Measurements from ENCODE around the gene PLXNA2.

The PLXNA2 gene

DNA sequence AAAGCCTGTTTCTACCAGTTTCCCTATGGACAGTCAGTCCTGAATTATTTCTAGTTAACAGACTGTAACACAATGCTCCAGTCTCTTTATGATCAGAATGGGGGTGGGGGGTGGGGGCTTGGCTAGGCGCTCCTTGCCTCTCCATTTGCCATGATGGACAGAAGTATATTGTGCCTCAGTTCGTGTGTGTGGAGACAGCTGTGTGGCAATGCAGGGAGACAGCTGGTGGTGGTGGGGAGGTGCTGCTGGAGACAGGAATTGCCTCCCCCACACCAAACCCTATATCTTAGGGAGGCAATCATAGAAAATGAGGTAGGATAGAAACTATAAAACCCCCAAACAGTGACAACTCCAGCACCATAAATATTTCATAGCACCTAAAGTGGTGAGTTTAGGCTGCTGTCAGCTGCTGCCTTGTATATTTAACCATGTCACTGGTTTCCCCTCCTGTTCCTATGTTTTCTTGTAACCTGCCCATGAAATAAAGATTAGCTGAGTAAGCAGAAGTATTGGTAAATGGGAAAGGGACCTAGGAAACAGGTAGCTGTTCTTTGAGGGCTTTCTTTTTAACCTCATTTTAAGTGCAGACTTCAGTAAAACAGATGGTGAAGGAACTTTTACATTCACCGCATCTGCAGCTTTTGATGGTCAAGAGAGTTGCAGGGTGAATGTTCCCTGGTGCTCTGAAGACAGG is 3.4 kb downstream of the PLXNA2 start:
- DNase-seq (ENCODE audit: low read depth, low spot score) = no peak

DNA sequence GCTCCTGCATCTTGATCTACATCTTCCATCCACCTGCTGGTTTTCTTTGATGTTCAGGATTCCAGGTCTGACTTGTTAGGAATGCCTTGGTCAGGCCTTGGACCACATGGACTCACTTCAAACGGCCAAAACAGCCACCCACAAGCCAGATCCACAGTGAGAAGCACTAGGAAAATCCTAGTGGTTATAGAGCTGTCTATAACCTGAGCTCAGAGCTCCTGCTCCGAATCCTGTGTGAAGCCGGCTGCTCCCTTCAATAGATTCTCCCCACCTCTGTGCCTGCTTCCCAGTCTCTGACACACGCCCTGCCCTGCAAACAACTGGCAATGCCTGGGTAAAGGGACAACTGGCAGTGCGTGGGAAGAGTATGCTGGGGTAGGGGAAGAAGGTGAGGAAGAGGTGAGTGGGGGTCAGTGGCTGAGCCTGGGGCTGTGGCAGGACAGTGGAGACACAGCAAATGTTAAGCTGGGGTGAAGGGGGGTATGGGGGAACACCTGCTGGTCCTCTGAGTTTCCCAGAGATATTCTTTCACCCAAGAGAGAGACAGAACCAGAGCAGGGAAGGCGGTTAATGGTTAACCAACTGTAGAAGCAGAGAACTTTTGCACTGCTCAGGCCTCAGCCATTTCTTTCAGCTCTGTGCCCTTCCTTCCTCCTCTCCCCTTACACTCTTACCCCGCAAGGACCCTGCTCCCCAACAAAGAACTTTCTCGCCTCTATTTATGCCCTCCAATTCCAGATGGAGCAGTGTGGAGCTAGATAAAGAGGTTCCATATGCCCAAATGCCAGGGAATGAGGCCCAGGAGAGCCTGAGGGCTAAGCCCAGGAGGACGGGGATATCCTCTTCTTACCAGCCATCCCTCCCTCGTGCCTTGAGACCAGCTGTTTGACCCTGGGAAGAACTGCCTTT is 4.5 kb downstream of the PLXNA2 start:
- no peak for DNase-seq (ENCODE audit: low read depth, low spot score)

DNA sequence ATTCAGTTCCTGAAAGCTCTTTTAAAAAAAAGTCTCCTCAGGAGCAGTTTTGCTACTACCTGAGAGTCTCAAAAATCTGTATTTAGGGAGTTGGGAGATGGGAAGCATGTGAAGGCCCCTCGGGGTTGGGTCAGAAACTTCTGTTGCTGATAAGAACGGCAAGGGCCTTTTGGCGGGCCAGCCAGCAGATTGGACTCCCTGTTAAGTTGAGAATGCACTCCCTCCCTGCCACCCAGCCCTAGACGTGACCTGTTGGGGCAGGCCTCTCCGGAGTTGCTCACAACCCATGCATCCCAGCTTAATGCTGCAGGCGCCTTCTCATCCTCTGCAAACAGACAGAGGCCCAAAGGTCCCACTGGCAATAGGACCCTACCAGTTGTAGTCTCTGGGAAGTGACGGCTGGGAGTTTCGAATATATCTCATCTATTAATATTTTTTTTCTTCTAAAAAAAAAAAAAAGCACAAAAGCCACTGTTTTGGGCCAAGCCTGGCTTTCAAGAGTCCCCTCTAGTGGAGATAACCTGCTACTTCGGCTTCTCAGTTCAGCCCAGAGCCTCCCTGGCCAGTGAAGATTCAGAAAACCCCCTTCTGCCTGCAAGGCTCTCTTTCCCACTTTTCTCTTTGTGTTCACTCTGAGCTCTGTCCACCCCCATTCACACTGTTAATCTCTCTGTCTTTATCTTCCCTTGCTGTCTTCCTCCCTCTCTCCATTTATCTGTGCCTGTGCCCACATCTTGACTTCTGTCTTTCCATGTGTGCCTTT is 5.3 kb downstream of the PLXNA2 start:
- DNase-seq (ENCODE audit: low read depth, low spot score) = no peak

DNA sequence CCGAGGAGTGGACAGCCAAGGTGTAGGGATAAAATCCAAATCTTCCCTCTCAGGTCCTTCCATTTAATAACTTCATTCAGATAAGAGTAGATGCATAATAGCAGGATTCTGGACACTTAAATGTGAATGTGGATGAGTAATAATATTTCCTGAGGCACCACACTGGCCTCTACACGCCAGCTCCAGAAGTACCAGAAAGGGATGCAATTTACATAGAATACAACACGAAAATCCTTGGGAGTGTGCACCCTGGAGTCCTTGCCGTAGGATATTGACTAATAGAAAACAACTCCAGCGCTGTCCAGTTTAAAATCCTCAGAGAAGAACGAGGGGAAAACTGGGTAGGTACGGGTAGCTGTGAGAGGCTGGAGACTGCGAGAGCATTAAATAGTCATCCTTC is 6.9 kb downstream of the PLXNA2 start:
- DNase-seq (ENCODE audit: low read depth, low spot score) = no peak

DNA sequence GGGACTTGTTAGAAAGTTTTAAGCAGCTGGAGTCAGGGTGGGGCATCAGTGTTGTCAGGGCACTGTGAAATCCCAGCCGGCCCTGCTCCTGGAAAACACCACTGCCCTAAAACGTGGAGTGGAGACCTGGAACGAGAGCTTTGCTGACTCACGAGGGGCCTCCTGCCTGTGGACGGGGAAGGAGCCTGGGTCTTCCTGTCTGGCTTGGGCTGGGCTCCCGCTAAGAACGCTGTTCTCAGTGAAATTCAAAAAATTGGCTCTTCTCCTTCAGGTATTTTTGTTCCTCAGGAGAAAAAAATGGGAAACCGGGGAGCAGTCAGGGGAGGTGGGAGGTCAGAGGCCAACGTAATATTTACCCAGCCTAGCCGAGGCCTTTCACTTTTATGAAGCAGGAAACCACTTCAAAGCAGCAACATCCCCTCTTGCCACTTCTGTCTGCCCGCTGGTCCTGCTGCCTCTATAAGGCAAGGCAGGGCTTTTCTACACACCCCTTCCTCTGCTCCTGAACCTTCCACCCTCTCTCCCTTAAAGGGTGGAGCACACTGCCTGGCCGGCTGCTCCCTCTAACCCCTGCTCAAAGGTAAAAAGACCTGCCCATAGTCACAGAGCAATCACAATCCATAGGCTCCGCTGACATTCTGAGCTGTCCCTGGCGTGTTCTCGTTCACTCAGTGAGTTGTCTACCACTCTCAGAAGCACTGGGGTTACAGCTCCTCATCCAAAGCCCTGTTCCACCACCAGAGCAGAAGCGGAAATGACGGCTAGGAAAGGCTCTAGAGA is 8.0 kb downstream of the PLXNA2 start:
- DNase-seq (ENCODE audit: low read depth, low spot score) = peak; percentile 53

DNA sequence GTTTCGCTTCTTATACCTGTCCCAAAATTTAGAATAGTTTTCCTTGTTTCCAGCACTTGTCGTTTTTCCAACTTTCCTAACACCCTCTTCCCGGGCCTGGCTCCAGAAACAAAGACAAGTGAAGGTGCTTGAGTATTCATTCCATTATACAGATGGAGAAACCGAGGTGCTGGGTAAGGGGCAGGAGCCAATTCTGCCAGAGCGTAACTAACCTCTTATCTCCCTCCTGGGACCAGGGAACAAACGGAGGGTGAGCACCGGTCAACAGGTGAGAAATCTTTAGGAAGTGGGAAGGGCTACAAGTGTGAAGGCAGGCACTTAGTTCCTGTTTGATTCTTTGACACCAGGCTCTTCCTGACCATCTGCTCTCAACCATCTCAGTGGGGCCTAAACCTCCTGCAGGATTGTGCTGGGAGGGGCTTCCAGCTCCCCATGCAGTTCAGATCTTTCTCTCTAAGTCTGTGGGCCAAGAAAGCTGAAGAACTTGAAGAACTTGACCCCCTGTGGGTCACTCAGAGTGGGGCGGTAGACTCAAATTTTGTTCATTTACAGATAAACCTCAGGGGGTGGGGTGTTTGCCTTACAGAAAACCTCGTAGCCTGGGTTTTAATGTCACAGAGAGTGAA is 8.7 kb downstream of the PLXNA2 start:
- no peak for DNase-seq (ENCODE audit: low read depth, low spot score)

DNA sequence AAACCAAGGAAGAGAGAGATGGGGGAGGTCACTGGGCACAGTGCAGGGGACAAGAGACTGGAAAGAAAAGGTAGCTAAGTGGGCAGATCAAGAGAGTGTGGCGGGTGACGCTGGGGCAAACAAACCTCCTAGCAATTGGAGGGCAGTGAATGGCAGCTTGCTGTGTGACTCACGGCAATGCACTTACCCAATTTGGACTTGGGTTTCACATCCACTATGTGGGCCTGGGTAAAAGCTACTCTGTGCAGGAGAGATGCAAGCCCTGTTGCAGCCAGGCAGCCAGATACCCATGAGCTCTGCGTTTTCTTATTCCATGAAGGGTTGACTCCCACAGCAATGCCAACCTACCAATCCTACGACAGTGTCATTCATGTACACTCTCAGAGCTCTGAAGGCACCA is 9.5 kb downstream of the PLXNA2 start:
- DNase-seq (ENCODE audit: low read depth, low spot score) = no peak

DNA sequence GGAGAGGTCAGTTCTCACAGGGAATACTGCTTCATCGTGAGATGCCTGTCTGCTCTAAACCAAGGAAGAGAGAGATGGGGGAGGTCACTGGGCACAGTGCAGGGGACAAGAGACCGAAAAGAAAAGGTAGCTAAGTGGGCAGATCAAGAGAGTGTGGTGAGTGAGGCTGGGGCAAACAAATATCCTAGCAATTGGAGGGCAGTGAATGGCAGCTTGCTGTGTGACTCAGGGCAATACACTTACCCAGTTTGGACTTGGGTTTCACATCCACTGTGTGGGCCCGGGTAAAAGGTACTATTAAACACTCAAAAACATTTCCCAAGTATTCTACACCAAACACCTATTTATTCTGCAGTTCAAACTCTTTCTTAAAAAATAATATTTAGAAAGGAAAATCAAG is 10.2 kb downstream of the PLXNA2 start:
- no peak for DNase-seq (ENCODE audit: low read depth, low spot score)

DNA sequence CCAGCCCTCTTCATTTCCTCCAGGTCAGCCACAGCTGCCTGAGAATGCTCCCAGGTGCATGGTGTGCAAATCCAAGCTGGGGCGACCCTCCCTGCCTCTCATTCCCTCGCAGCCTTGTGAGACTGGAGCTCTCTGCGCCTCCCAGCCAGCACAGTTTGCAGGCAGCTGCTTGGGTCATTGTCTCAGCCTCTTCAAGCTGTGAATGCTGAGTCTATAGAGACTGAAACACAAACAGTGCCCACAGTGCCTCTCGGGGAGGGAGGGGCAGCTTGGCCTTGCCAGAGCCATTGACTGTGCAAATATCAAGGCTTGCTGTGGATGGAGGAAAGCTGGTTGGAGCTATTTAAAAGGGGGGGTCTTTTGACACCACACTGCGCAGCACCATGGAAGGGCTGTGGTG is 10.6 kb downstream of the PLXNA2 start:
- peak; percentile 83 for DNase-seq (ENCODE audit: low read depth, low spot score)

DNA sequence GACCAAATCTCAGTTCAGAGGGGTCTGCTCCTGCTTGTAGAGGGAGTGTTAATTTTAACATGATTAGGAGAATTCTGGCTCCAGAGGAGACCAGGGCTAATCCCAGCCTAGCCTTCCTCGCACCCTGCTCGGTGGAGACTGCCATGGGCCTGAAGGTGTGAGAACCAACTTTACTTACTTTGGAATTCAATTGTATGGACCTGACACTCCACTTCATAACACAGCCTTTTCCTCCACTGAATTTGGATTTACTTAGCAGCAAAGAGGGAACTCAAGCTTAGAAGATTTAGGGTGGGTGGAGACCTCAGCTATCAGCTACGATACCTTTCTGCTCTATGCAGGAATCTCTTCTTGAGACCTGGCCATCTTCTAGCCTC is 11.5 kb downstream of the PLXNA2 start:
- DNase-seq (ENCODE audit: low read depth, low spot score) = no peak

DNA sequence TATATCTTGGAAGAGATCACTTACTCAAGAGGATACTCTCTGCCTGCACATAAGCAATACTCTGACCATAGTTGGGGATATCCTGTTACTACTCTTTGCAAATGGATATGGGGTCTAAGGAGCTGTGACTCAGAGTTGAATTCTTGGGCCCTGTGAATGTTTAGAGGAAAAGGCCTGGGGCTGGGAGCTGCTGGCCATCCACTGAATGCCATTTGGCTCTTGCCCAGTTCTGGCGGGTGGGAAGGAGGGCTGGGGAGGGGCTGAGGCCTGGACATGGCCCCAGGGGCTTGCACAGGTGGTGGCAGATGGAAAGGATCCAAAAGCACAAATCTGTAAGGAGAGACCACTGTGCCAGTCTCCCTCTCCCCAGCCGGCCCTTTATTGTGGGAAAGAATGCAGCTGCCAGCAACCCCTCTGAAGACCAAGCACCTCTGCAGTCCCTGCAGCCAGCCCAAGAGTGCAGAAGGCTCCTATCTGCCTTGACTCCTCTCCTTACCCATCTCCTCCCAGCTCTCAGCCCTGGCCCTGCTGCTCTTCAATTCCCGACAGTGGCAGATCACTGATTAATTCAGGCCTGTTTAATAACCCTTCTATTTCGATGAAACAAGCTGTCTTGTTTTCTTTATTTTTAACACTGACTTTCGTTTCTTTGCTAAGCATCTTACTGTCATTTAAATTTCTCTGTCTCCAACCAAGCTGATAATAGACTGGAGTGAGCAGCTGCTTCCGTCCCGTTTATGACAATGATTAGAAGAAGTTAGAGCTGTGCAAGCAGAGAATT is 12.1 kb downstream of the PLXNA2 start:
- peak; percentile 47 for DNase-seq (ENCODE audit: low read depth, low spot score)

DNA sequence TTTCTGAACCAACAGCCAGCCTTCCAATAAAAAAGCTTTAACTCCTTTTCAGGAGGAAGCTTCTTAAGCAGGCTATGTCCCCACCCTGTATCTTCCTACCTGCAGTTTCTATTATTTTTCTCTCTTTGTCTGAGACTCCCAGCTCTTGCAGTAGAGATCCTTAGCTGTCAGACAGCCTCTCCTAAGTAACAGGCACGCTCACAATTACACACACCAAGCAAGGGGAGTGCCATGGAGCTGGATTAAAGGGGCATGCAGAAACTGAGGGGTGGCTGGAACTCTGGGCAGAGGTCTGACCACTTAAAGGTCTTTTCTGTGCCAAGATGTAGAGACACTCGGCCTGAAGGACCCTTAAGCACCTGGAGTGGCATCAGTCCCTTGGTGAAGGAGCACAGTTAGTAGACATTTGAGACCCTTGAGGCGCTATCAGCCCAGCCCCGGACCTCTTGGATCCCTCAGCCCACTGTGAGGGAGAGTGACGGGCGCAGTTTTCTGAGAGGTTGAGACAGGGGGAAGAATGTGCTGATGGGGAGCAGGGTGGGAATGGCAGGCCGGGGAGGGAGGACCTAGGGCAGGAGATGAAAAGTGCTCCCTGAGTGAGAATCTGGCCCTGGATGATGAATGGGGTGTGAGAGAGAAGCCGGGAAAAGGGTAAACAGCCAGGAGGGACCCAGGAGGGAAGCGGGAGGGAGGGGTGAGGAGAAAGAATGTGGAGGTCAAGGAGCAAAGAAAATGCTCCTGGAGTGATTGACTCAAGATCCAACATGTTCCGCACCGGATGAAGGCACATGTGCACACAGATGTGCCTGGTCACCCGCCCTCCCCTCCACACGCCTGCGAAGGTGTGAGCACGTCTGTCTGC is 13.3 kb downstream of the PLXNA2 start:
- no peak for DNase-seq (ENCODE audit: low read depth, low spot score)

DNA sequence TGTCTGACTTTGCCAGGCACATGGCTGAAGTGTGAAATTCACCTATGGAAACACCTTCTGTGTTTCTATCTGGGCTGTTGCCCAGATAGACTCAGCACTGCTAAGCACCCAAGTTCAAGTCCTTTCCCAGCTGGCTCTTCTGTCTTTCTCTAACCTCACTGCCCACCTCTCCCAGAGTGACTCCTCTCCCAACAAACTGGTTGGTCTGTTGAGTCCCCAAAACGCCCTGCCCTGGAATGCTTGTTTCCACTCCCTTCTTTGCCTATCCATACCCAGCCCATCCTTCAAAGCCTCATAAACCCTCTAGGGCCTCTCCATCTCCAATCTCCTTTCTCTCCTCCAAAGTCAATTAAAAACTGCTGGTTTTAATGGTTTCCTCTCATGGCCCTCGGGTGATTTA is 15.6 kb downstream of the PLXNA2 start:
- DNase-seq (ENCODE audit: low read depth, low spot score) = no peak

DNA sequence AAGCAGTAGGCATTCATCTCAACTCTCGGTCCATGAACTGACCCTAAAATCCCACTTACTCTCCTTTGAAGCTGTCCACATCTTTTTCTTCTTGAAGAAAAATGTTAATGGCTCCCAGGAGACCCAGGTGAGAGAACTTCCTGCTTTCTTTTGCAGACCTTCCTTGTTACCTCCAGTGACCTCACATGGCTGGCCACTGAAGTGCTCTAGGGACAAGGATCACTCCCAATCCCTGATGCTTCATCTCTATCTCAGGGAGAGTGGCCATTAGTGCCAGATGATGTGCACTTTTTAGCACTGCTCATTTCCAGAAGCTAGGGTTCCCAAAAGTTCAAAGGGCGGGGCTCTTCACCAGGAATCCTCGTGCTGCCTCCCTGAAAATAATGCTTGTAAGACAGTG is 16.2 kb downstream of the PLXNA2 start:
- DNase-seq (ENCODE audit: low read depth, low spot score) = no peak

DNA sequence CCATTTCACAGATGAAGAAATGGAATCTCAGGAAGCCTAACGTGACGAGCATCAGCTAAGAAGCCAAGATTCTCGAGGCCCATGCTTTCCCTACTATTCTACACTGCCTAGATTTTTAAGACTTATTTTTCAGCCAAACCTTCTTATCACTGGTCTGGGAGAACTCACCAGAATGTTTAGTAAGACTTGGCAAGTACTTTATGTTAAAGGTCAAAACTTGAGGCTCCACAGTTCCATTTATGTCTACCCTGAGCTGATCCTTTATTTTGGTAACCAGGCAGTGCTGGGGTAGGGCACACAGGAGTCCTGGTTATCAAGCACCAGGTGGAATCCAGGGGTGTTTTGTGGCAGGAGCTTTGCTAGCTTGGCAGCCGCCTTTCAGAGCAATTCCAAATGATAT is 16.8 kb downstream of the PLXNA2 start:
- no peak for DNase-seq (ENCODE audit: low read depth, low spot score)

DNA sequence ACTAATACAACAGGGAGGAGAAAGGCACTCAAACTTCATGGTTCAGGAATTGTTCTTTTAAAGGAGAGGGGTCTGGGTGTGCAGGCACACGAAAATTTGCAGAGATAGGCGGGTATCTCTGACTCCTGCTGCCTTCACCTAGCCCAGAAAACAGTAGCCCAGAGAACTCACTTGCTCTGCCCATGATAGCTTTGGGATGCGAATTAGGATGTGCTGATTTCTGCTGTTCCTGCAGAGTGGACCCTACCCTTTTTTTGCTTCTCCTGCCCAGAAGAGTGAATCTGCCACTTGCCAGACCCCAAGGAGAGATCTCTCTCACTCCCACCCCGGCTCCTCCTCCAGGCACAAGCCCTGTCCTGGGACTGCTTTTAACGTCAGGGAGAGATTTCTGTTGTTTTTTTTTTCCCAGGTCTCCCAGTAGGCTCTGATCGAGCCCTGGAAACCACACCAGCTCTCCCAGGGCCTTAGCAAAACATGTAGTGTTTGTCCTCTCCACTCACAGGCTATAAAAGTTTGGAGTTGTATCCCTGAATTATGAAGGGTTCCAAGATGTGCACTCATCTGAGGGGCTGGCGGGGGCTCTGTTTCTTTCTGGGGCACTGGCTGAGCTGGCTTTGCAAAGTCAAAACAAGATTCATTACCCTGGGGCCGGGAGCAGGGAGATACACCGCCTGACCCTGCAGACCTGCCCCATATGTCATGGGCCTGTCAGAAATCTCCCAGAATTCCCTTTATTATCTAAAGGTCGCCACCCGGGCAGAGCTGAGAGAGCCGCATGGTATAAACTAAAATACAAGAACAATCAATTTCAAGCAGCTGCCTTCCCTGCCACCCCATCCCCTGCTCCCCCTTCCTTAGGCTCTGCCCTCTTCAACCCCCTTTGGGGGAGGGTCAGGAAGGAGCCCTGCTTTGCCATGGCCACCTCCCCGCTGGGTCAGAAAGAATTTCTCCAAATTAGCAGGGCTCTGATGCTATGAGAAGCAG is 17.9 kb downstream of the PLXNA2 start:
- no peak for DNase-seq (ENCODE audit: low read depth, low spot score)

DNA sequence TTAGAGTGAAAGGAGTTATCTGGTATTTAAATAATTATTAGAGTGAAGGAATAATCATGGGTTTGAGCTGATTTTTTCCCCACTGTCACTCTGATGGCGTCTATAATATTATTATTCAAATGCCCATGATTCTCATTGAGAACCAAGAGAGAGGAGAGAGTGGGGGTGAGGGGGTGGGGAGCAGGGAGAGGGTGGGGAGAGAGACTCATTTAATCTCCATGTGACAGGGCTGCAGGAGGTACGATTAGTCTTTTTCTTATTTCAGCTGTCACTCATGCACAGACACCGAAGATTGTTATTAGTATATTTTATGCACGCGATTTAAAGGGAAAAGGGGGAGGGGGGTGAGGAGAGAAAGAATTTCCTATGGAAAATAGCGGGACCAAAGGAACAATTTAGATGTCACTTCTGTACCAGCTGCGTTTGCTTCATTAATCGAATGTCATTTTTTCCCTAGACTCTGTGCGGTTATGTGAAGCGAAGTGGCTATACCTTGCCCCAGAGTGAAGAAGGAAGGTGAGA is 19.9 kb downstream of the PLXNA2 start:
- DNase-seq (ENCODE audit: low read depth, low spot score) = no peak

DNA sequence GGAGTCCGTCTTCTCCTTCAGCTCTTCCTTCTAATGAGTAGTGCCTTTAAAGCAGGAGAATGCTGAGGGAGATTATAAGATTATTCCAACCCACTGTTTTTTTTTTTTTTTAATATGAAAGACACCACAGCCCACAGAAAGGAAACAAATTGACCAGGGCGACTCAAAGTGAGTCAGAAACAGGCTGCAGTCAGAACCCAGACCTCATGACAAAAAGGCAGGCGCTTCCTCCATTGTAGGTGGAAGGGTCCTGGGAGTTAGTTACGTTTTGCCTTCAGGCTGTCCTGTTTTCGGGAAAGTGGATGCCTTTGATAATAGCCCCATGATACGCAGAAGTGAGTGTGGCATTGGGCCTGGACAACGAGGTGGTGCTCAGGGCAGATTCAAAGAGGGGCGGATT is 21.0 kb downstream of the PLXNA2 start:
- DNase-seq (ENCODE audit: low read depth, low spot score) = no peak
